Vagina (tissue), 2 donors: ENCODE measurements around the gene TEX50.
"Not testable (repeated sequence)": the region's sequence is repeated elsewhere in the genome, so short reads cannot be mapped to it uniquely, and the experiment has no call there.

Source experiments
- POLR2A ChIP-seq, 2 donors: fragments of 450-650 bp; IDR thresholded peaks; one replicate each; pipeline ENCODE4 v1.6.1; 2017; ENCODE audit warnings: antibody characterized with exemption in 2 of 2, mild to moderate bottlenecking in 2 of 2, moderate library complexity in 2 of 2
- TF ChIP-seq, protein P1 (sequence below), 3 experiments: fragments of 450-650 bp in 2 of 3; fragments of 200-600 bp in 1 of 3; sonication (generic) in 1 of 3; IDR thresholded peaks; one replicate each; pipeline ENCODE4 v1.5.1; 2017 to 2019; ENCODE audit warnings: antibody characterized with exemption in 3 of 3, mild to moderate bottlenecking in 2 of 3, moderate library complexity in 2 of 3

DNA sequence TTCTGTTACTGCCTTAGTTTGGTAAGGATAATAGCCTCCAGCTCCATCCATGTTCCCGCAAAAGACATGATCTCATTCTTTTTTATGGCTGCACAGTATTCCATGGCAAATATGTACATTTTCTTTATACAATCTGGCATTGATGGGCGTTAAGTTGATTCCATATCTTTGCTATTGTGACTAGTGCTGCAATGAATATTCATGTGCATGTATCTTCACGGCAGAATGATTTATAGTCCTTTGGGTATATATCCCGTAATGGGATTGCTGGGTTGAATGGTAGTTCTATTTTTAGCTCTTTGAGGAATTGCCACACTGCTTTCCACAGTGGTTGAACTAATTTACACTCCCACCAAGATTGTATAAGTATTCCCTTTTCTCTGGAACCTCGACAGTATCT lies 44.0 kb upstream of the TEX50 start:
- not testable (repeated sequence) for TF ChIP-seq POLR2A (IDR thresholded peaks at IDR 0.05)
- TF ChIP-seq, protein P1, sequence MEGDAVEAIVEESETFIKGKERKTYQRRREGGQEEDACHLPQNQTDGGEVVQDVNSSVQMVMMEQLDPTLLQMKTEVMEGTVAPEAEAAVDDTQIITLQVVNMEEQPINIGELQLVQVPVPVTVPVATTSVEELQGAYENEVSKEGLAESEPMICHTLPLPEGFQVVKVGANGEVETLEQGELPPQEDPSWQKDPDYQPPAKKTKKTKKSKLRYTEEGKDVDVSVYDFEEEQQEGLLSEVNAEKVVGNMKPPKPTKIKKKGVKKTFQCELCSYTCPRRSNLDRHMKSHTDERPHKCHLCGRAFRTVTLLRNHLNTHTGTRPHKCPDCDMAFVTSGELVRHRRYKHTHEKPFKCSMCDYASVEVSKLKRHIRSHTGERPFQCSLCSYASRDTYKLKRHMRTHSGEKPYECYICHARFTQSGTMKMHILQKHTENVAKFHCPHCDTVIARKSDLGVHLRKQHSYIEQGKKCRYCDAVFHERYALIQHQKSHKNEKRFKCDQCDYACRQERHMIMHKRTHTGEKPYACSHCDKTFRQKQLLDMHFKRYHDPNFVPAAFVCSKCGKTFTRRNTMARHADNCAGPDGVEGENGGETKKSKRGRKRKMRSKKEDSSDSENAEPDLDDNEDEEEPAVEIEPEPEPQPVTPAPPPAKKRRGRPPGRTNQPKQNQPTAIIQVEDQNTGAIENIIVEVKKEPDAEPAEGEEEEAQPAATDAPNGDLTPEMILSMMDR (IDR thresholded peaks at IDR 0.05), result not testable (repeated sequence)
